NCI-H128 (cell line): ENCODE measurements around the gene GRAMD2A.
"Not testable (repeated sequence)": the region's sequence is repeated elsewhere in the genome, so short reads cannot be mapped to it uniquely, and the experiment has no call there.

Experiments
- DNase-seq: peaks from one replicate; lab custom pipeline; 2025; ENCODE audit not compliant: unreplicated experiment; lab: John Stamatoyannopoulos, UW

The GRAMD2A gene

GRCh38 chr15:72189250-72189902, 8.2 kb downstream of the GRAMD2A start:
- DNase-seq = no peak

- DNase-seq = no peak
These were observed 13.3 kb downstream of the GRAMD2A start for GRCh38 chr15:72184165-72184811.

GRCh38 chr15:72183781-72184164, 13.8 kb downstream of the GRAMD2A start:
- DNase-seq = no peak

- no peak for DNase-seq
These were observed 14.9 kb downstream of the GRAMD2A start for GRCh38 chr15:72182673-72183072.

- no peak for DNase-seq
These were observed 15.3 kb downstream of the GRAMD2A start for GRCh38 chr15:72182244-72182643.

- no peak for DNase-seq
These were observed 16.7 kb downstream of the GRAMD2A start for GRCh38 chr15:72180761-72181324.

- DNase-seq = no peak
These were observed 17.5 kb downstream of the GRAMD2A start for GRCh38 chr15:72179950-72180581.

GRCh38 chr15:72178976-72179585, 18.5 kb downstream of the GRAMD2A start:
- no peak for DNase-seq

GRCh38 chr15:72176743-72177142, 20.8 kb downstream of the GRAMD2A start:
- DNase-seq = no peak

- no peak for DNase-seq
These were observed 21.4 kb downstream of the GRAMD2A start for GRCh38 chr15:72176159-72176558.

- DNase-seq = no peak
These were observed 22.2 kb downstream of the GRAMD2A start for GRCh38 chr15:72175186-72176044.

- DNase-seq = no peak
These were observed 22.9 kb downstream of the GRAMD2A start for GRCh38 chr15:72174551-72175165.

GRCh38 chr15:72173864-72174550, 23.6 kb downstream of the GRAMD2A start:
- no peak for DNase-seq

- DNase-seq = no peak
These were observed 24.2 kb downstream of the GRAMD2A start for GRCh38 chr15:72173401-72173800.

- DNase-seq = no peak
These were observed 24.8 kb downstream of the GRAMD2A start for GRCh38 chr15:72172796-72173195.

GRCh38 chr15:72171978-72172377, 25.6 kb downstream of the GRAMD2A start:
- not testable (repeated sequence) for DNase-seq

GRCh38 chr15:72170691-72171090, 26.9 kb downstream of the GRAMD2A start:
- no peak for DNase-seq

- DNase-seq = no peak
These were observed 27.5 kb downstream of the GRAMD2A start for GRCh38 chr15:72169921-72170611.
